Mesothelial cell of epicardium (in vitro differentiated cells): Measurements from ENCODE around the gene CTNNBIP1. TPM values are rescaled to one million over a fixed set of nuclear protein-coding genes. Genes with fewer than 3 reads are reported as not detected.

Source experiments
- DNase-seq, 2 experiments: peaks; one replicate each; pipeline ENCODE4 v3.0.0; 2021; ENCODE audit warnings: low spot score in 2 of 2; ENCODE audit not compliant: unreplicated experiment in 2 of 2
- H3K27ac Mint-ChIP-seq: 2 replicates; pipeline ENCODE4 v1.8.0; 2021; ENCODE audit warnings: mixed read lengths
- H3K27me3 Mint-ChIP-seq: 2 replicates; pipeline ENCODE4 v1.8.0; 2021; ENCODE audit warnings: low read depth, mixed read lengths
- H3K36me3 Mint-ChIP-seq: 2 replicates; pipeline ENCODE4 v1.8.0; 2021; ENCODE audit warnings: mixed read lengths
- H3K4me1 Mint-ChIP-seq: 2 replicates; pipeline ENCODE4 v1.8.0; 2021; ENCODE audit warnings: mixed read lengths
- H3K4me3 Mint-ChIP-seq: 2 replicates; pipeline ENCODE4 v1.8.0; 2021; ENCODE audit warnings: mild to moderate bottlenecking, moderate library complexity, mixed read lengths
- H3K9me3 Mint-ChIP-seq: 2 replicates; pipeline ENCODE4 v1.8.0; 2021; ENCODE audit warnings: mixed read lengths
- CTCF ChIP-seq: fragments of 200-600 bp; sonication (generic); IDR thresholded peaks from one replicate; pipeline ENCODE4 v1.5.0; 2021; ENCODE audit warnings: antibody characterized with exemption; ENCODE audit not compliant: unreplicated experiment
- total RNA-seq: library from RNA; stranded (reverse); gene quantifications from 3 replicates; pipeline ENCODE4 v1.2.1, GENCODE V29; 2021

The CTNNBIP1 gene
- total RNA-seq, 1 donor from 2014 or later, result 51.5 TPM

GRCh38 chr1:9835758-9836631 lies 74.1 kb downstream of the CTNNBIP1 start:
- Mint-ChIP-seq H3K9me3 (no peaks in the 10 kb centered on the region), H3K27ac (no peak overlapping the region), H3K4me3 (no peak overlapping the region), H3K4me1 (peaks cover 8% of the 10 kb centered on the region), H3K36me3 (no peaks in the 10 kb centered on the region), H3K27me3 (no peaks in the 10 kb centered on the region)
- no peak for TF ChIP-seq CTCF
- no peak for DNase-seq

- no peak for TF ChIP-seq CTCF
- Mint-ChIP-seq H3K4me3 (no peak overlapping the region), H3K9me3 (no peaks in the 10 kb centered on the region), H3K27ac (peak overlapping the region; percentile 64), H3K27me3 (no peaks in the 10 kb centered on the region), H3K4me1 (peaks cover 8% of the 10 kb centered on the region), H3K36me3 (no peaks in the 10 kb centered on the region)
- no peak for DNase-seq
Observed at GRCh38 chr1:9835404-9835757, 74.7 kb downstream of the CTNNBIP1 start.

GRCh38 chr1:9833632-9834031 lies 76.4 kb downstream of the CTNNBIP1 start:
- no peak for TF ChIP-seq CTCF
- H3K4me1 Mint-ChIP-seq, result peaks cover 8% of the 10 kb centered on the region
- no peak overlapping the region for H3K4me3 Mint-ChIP-seq
- H3K27ac Mint-ChIP-seq, result no peak overlapping the region
- no peaks in the 10 kb centered on the region for H3K36me3 Mint-ChIP-seq
- no peak for DNase-seq
- H3K27me3 Mint-ChIP-seq, result no peaks in the 10 kb centered on the region
- H3K9me3 Mint-ChIP-seq, result no peaks in the 10 kb centered on the region

- TF ChIP-seq CTCF, result peak; percentile 54
- Mint-ChIP-seq H3K4me3 (no peak overlapping the region), H3K27ac (no peak overlapping the region), H3K4me1 (peaks cover 14% of the 10 kb centered on the region), H3K9me3 (no peaks in the 10 kb centered on the region), H3K36me3 (no peaks in the 10 kb centered on the region), H3K27me3 (no peaks in the 10 kb centered on the region)
- no peak for DNase-seq
Observed at GRCh38 chr1:9827558-9828185, 82.4 kb downstream of the CTNNBIP1 start.

- TF ChIP-seq CTCF, result no peak
- Mint-ChIP-seq H3K4me3 (no peak overlapping the region), H3K36me3 (no peaks in the 10 kb centered on the region), H3K27ac (no peak overlapping the region), H3K9me3 (no peaks in the 10 kb centered on the region), H3K4me1 (peaks cover 25% of the 10 kb centered on the region), H3K27me3 (no peaks in the 10 kb centered on the region)
- no peak for DNase-seq
Observed at GRCh38 chr1:9826616-9827015, 83.5 kb downstream of the CTNNBIP1 start.
